Ovary (tissue), 9 donors: Measurements from ENCODE around the gene SLC6A12. TPM values are rescaled to one million over a fixed set of nuclear protein-coding genes. Genes with fewer than 3 reads are reported as not detected.

ENCODE experiments used
- DNase-seq, 5 donors: peaks; one replicate each; pipeline ENCODE4 v3.0.0-alpha.2; 2019 to 2020
- H3K27ac ChIP-seq, 2 donors: fragments of 200-600 bp; one replicate each; pipeline versions ENCODE4 v1.5.1 to v1.8.0; 2019 to 2022
- H3K27me3 ChIP-seq: fragments of 200-600 bp; one replicate; pipeline ENCODE4 v1.8.0; 2022
- H3K36me3 ChIP-seq: fragments of 200-600 bp; sonication (generic); one replicate; pipeline ENCODE4 v1.5.1; 2019
- H3K4me1 ChIP-seq: one replicate; pipeline ENCODE4 v1.8.1; 2013; ENCODE audit warnings: mild to moderate bottlenecking, moderate library complexity; ENCODE audit not compliant: insufficient read depth
- H3K4me3 ChIP-seq: fragments of 200-600 bp; sonication (generic); one replicate; pipeline ENCODE4 v1.5.1; 2017
- H3K9me3 ChIP-seq, 2 donors: fragments of 200-600 bp in 1 of 2; sonication (generic) in 1 of 2; one replicate each; pipeline versions ENCODE4 v1.5.1 to v1.8.1; 2013 to 2019; ENCODE audit warnings: mild to moderate bottlenecking in 1 of 2, moderate library complexity in 1 of 2
- CTCF ChIP-seq, 3 donors: fragments of 450-650 bp in 2 of 3; fragments of 200-600 bp in 1 of 3; IDR thresholded peaks; one replicate each; pipeline versions ENCODE4 v1.5.1 to v1.8.0; 2016 to 2022; ENCODE audit warnings: antibody characterized with exemption in 3 of 3, mild to moderate bottlenecking in 1 of 3
- EP300 ChIP-seq: sonication (generic); formaldehyde crosslinking; IDR thresholded peaks from one replicate; pipeline ENCODE4 v1.6.1; 2017; ENCODE audit warnings: antibody characterized with exemption
- POLR2A ChIP-seq: fragments of 450-650 bp; IDR thresholded peaks from one replicate; pipeline ENCODE4 v1.6.1; 2017; ENCODE audit warnings: antibody characterized with exemption, mild to moderate bottlenecking, moderate library complexity
- WGBS, 3 donors: extraction: QIAGEN DNeasy Blood & Tissue Kit in 1 of 3; methylation state at CpG; one replicate each; pipeline versions ENCODE4 v1.1.5 to v1.1.7; 2013 to 2017; 5-methylcytosine and 5-hydroxymethylcytosine counted together
- intact Hi-C, 4 donors: fragments of 100-400 bp; cut with DNase I; formaldehyde crosslinking; loops; one replicate each; pipeline versions ENCODE4 v1.11.0 to v1.15.1; 2022 to 2023
- polyA plus RNA-seq, 2 donors: library from polyadenylated mRNA; stranded (reverse); fragments of 200-250 nt in 1 of 2; fragments of 350-450 nt in 1 of 2; fragmentation: Illumina TruSeq in 1 of 2; extraction: RNeasy Lipid Tissue Mini Kit (QIAGEN cat#74804) in 1 of 2; gene quantifications; one replicate each; pipeline ENCODE4 v1.2.3, GENCODE V29; 2013 to 2014
- total RNA-seq, 7 donors: library from RNA; depleted of rRNA in 2 of 7; stranded (reverse); fragments of >200 nt in 2 of 7; fragmentation: NEBNext Ultra II Directional in 3 of 7; extraction: Animal tissue kit (Norgen Biotek cat#: 25700) in 3 of 7; gene quantifications; one replicate each; pipeline versions ENCODE4 v1.1.0 to v1.2.4, GENCODE V29; 2016 to 2023
- donor health status: DM: no; HTN: no; CAD: no; lungs with moderate emphysema.
- donor health status: DM: no; HTN: no; CAD: no.
- donor health status: Bipolar disorder and iron deficiency.
- donor health status: DM: yes; HTN: yes; CAD: no.
- donor health status: DM: no; HTN: no; CAD: no.
- donor health status: DM: yes; HTN: yes; CAD: no.

The SLC6A12 gene
- total and polyA plus RNA-seq, 9 donors, result 0.24 to 7.5 (median 1.5) TPM; not detected in 1

GRCh38 chr12:212415-212714, 1.6 kb downstream of the SLC6A12 start:
- H3K27ac ChIP-seq, result no peak overlapping the region
- H3K4me1 ChIP-seq, result no peaks in the 10 kb centered on the region
- WGBS, 3 donors, result 28 to 57% (median 50%) methylated on average over 8 of the region's 8 CpGs
- no peaks in the 10 kb centered on the region for H3K36me3 ChIP-seq
- intact Hi-C loops, result no loop called here
- DNase-seq, result no peak
- H3K27me3 ChIP-seq, result no peaks in the 10 kb centered on the region
- no peaks in the 10 kb centered on the region for H3K9me3 ChIP-seq
- no peak overlapping the region for H3K4me3 ChIP-seq
- no peak for TF ChIP-seq EP300
- TF ChIP-seq CTCF (IDR thresholded peaks at IDR 0.05), result no peak
- TF ChIP-seq POLR2A, result no peak

GRCh38 chr12:211639-212414, 2.1 kb downstream of the SLC6A12 start:
- H3K27ac ChIP-seq, result no peak overlapping the region
- H3K4me1 ChIP-seq, result no peaks in the 10 kb centered on the region
- DNase-seq, result no peak
- H3K9me3 ChIP-seq, result no peaks in the 10 kb centered on the region
- H3K27me3 ChIP-seq, result no peaks in the 10 kb centered on the region
- H3K36me3 ChIP-seq, result no peaks in the 10 kb centered on the region
- intact Hi-C loops, result no loop called here
- TF ChIP-seq EP300 (no peak), CTCF (IDR thresholded peaks at IDR 0.05) (no peak), POLR2A (no peak)
- 85 to 90% (median 89%) methylated on average over 16 of the region's 16 CpGs for WGBS, 3 donors
- H3K4me3 ChIP-seq, result no peak overlapping the region

GRCh38 chr12:211142-211465, 2.9 kb downstream of the SLC6A12 start:
- no peak for TF ChIP-seq CTCF (IDR thresholded peaks at IDR 0.05)
- TF ChIP-seq EP300, result no peak
- no peak for TF ChIP-seq POLR2A
- Histone ChIP-seq H3K27ac (no peak overlapping the region), H3K36me3 (no peaks in the 10 kb centered on the region), H3K4me3 (no peak overlapping the region), H3K27me3 (no peaks in the 10 kb centered on the region), H3K4me1 (no peaks in the 10 kb centered on the region), H3K9me3 (no peaks in the 10 kb centered on the region)
- intact Hi-C loops, result no loop called here
- no peak for DNase-seq
- 81 to 91% (median 90%) methylated on average over 3 of the region's 3 CpGs for WGBS, 3 donors

- H3K4me1 ChIP-seq, result no peaks in the 10 kb centered on the region
- TF ChIP-seq EP300 (no peak), POLR2A (no peak), CTCF (IDR thresholded peaks at IDR 0.05) (no peak)
- no peak overlapping the region for H3K4me3 ChIP-seq
- 68 to 82% (median 75%) methylated on average over 16 of the region's 16 CpGs for WGBS, 3 donors
- H3K27me3 ChIP-seq, result no peaks in the 10 kb centered on the region
- no peaks in the 10 kb centered on the region for H3K36me3 ChIP-seq
- no peaks in the 10 kb centered on the region for H3K9me3 ChIP-seq
- no peak for DNase-seq
- intact Hi-C loops, result no loop called here
- H3K27ac ChIP-seq, result no peak overlapping the region
Measured at GRCh38 chr12:210277-211141, 3.4 kb downstream of the SLC6A12 start.
